ENCODE measurements around the gene PRKN.
"Not testable (repeated sequence)": the region's sequence is repeated elsewhere in the genome, so short reads cannot be mapped to it uniquely, and the experiment has no call there.

DNA sequence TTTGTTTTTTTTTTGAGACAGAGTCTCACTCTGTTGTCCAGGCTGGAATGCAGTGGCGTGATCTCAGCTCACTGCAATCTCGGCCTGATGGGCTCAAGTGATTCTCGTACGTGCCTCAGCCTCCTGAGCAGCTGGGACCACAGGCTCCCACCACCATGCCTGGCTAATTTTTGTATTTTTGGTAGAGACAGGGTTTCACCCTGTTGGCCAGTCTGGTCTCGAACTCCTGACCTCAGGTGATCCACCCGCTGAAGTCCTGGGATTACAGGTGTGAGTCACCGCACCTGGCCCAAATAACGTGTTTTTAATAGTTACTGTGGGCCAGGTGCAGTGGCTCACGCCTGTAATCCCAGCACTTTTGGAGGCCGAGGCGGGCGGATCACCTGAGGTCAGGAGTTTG lies 876.1 kb downstream of the PRKN start:
- TF ChIP-seq, protein P1, sequence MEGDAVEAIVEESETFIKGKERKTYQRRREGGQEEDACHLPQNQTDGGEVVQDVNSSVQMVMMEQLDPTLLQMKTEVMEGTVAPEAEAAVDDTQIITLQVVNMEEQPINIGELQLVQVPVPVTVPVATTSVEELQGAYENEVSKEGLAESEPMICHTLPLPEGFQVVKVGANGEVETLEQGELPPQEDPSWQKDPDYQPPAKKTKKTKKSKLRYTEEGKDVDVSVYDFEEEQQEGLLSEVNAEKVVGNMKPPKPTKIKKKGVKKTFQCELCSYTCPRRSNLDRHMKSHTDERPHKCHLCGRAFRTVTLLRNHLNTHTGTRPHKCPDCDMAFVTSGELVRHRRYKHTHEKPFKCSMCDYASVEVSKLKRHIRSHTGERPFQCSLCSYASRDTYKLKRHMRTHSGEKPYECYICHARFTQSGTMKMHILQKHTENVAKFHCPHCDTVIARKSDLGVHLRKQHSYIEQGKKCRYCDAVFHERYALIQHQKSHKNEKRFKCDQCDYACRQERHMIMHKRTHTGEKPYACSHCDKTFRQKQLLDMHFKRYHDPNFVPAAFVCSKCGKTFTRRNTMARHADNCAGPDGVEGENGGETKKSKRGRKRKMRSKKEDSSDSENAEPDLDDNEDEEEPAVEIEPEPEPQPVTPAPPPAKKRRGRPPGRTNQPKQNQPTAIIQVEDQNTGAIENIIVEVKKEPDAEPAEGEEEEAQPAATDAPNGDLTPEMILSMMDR (conservative IDR thresholded peaks at IDR 0.05): not testable (repeated sequence)
- not testable (repeated sequence) for TF ChIP-seq EZH2 (IDR thresholded peaks at IDR 0.05; ENCODE audit: low read depth)
